HG02642 (cell line): ENCODE results near the gene CERS6.

Experiments used
- ATAC-seq: cut with Tn5 transposase; IDR thresholded peaks from one replicate; pipeline ENCODE4 v1.9.1; 2021; ENCODE audit warnings: mild to moderate bottlenecking; ENCODE audit not compliant: unreplicated experiment, poor library complexity

Gene CERS6

DNA sequence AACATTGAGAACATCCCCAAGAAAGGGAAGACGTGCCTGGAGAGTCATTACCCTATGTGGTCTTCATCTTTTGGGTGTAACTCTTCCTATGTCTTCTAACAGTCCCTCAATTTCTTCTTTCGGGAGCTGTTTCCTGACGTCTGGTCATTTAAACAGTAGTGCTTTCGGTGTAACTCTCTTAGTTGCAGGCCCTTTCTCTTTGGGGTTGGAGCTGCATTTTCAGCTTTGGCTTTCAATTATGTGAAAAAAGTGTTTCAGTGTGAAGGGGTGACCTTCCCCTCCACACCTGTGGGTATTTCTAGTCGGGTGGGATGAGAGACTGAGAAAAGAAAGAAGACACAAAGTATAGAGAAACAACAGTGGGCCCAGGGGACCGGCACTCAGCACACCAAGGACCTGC, 105.9 kb downstream of the CERS6 start:
- no peak for ATAC-seq

DNA sequence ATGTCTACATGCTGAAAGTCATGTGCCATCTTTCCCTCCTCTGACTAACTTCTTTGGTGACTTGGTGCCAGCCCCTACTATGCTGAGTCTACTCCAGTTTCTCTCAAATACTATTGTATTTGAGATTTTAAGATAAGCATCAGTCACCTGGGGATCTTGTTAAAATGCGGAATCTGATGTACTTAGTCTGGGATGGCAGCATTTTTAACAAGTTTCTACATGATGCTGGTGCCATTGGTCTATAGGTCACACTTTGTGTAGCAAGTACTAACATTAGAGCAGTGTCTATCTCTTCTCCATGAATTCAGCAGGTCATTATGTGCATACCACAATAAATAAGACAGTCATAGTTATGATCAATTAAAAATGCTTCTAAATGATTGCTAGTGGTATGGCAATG, 106.9 kb downstream of the CERS6 start:
- no peak for ATAC-seq

DNA sequence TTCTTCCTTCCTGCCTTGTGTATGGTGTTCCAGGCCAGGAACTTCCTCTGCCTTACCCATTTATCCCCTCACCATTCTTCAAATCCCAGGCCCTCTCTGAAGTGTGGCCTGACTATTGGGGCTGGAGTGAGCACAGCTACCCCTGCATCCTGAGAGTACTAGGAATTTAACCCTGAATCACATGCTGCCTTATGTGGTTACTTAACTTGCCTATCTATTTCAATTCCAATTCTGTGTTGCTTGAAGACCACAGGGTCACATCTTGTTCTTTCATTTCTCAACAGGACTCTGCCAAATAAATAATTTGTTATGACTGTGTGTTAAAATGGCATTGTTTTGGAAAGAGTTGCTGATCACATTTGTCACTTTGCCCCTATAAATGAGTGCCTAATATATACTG, 108.6 kb downstream of the CERS6 start:
- ATAC-seq = no peak

DNA sequence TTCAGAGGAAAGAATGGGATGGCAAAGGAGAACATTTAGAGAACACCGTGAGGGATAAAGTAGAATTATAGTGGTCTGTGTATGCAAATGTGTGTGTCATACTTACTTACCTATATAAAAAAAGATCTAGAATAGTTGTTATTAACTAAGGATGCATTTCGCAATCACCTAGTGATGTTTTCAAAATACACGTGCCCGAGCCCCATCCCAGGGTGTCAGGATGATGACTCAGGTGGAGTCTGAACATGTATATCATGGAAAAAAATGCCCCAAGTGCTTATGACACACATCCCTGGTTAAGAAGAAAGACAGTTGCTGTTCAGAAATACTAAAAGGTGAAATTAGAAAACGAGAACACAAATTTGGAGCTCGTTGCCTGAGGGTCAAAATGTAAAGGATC, 109.0 kb downstream of the CERS6 start:
- no peak for ATAC-seq

DNA sequence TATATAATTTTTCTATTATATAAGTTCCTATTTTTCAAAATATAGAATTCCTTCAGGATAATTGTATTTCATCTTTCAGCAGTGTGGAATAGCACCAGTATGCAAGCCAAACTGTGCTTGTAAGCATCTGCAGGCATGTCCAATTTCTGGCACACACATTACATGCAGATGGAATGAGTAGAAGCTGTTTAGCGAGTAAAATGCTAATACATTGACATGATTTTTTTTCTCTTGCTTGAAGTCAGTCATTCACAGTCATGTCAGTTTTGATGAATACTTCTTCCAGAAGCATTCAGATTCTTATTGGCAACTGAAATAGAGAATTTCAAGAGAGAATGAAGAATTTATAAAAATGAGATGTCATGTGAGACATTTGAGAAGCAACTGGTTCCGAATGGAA, 109.4 kb downstream of the CERS6 start:
- no peak for ATAC-seq

DNA sequence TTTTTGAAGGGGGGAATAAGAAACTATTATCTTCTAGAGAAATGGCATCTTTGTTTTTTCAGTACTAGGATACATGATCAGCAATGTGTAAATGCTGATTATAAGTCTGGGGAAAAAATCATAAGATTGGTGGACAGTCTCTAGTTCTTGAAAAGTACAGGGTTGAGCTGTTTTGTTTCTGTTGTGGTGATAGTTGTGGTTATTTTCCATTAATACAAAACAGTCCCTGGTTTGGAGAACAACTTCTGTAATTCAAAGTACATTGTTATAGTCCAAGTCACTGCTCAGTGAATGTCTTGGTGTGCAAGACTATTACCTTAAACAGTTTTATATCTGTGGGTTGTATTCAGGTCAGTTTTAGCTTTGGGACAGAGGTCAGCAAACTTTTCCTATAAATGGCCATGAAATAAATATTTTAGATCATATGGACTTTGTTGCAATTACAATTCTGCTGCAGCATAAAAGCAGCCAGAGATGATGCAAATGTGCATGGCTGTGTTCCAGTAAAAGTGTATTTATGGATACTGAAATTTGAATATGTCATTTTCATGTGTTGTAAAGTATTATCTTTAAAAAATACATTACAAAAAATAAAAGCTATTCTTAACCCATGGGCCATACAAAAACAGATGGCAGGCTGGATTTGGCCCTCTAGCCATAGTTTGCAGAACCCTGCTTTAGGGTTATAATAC, 111.0 kb downstream of the CERS6 start:
- no peak for ATAC-seq

DNA sequence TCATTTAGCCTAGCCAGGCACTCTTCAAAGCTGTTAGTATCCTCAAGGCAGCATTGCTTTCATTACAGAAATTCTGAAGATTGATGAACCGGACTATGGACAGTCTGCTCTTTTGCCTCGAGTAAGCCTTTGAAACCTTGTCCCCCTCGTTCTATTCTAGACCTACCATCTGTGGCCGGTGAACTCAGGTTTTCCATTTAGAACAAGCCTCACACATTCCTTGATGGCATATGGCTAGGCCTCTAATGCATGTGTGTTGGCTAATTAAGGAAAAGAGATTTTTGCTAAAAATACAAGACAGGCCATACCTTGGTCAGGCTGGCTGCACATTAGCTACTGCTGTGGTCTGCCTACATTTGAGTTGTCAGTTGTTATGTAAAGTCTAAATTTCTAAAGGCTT, 111.8 kb downstream of the CERS6 start:
- no peak for ATAC-seq

DNA sequence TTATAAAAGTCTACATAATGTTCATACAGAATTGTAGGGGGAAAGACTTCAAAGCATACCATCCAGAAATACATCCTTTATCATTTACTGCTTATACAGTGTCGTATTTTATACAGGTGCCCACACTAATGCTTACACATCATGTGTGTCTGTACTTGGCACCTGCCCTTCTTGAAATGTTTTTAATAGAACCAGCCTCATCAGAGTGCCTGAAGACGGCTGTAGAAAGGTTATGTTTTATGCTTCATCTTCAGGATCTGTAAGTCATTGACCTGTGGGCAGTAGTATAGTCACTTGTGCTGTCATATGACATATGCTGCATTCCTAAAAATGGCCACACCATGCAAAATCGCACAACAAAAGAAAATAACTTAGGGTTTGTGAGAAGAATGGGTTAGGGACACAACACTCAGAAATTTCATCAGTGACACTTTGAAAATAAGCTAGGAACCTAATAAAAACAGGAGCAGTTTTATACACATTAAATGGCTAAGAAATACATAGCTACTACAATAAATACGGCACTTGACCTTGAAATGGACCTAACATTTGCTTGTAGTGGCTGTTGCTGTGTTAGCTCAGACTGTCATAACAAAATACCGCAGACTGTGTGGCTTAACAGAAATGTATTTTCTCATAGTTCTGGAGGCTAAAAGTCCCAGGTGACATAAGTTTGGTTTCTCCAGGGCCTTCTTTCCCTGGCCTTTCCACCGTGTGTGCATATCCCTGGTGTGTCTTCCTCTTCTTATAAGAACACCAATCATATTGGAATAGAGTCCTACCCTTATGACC, 112.6 kb downstream of the CERS6 start:
- no peak for ATAC-seq

DNA sequence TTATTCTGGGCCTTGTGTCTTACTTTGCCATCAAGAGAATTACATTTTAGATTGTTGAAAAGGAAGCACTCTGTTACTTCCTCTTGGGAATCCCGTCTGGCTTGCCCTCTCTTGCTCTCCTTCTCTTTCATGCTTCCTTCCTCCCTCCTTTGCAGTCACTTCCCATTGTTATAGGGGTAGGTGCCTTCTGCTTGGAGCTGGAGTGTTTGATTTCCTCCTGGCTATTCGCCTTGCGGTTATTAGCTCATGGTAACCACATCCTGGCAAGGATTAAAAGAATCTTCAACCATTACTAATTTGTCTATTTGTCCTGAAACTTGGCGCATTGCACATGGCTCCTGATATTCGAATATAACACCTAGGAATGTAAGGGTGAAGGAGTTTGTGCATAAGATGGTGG, 115.0 kb downstream of the CERS6 start:
- no peak for ATAC-seq

DNA sequence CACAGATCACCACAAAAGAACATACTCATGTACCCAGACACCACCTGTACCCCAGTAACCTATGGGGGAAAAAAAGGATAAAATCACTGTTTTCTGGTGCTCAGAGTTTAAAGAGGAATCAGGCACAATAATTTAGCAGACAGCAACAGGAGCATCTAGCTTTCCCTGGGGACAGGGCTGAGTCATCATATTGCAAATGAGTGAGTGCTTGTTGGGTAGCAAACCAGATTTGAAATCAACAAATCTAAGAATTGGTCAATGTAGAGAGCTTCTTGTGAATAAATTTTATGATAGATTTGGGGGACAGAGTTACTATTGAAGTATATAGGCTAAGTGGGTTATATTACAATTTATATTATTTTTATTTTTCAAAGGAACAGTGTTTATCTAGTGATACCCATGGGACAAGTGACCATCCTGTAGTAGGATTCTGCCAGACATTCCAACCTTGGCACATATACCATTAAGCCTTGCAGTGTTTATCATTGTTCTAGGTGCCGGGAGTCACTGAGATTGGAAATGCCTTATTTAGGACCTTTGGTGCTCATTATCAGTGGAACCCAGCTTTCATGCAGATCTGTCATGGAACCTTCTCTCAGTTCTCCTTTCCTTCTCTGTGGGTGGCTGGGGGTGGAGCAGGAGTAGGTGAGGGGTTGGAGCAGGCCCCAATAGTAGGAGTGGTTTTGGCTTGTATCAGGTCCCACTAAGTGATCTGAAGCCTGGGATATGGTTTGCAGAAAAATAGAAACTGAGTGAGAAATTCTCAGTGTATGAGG, 117.2 kb downstream of the CERS6 start:
- ATAC-seq = no peak

DNA sequence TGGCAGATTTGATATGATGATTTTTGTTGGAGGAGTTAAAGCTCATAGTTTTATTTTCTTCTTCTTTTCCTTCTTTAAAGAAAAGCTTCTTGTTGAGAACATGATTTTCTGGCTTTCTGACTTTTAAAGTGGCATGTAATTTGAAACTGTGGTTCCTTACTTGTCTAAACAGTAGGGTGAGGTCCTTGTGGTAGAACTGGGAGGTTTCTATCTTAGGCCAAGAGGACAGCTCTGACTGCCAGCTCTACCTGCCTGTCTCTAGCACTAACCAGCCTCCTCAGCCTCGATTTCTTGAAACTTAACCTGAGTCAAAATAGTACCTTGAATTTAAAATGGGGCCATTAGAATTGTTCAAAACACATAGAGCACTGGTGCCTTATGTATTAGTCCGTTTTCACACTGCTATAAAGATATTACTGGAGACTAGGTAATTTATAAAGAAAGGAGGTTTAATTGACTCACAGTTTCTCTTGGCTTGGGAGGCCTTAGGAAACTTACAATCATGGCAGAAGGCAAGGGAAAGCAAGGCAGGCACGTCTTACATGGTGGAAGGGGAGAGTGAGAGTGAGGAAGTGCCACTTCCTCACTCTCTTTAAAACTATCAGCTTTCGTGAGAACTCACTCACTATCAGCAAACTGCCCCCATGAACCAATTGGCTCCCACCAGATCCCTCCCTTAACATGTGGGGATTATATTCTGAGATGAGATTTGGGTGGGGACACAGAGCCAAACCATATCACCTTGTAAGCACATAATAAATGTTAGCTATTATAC, 119.0 kb downstream of the CERS6 start:
- ATAC-seq = no peak

DNA sequence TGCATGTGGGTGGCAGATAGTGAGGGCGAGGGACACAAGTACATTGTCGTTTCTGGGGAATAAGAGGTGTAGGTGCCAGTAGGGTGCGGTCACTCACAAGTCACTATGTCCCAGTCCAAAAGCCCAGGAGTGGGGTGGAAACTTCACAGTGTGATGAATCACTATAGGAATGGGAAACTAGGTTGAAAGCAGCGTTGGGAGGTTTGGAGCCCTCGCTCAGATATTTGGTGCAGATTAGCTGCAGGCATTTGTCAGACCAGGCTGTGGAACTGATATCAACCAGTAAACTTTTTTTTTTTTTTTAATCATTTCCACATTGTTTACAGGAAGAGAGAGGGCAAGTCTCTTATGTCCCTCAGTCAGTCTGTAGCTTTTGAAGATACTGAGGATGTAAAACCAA, 121.8 kb downstream of the CERS6 start:
- ATAC-seq = no peak

DNA sequence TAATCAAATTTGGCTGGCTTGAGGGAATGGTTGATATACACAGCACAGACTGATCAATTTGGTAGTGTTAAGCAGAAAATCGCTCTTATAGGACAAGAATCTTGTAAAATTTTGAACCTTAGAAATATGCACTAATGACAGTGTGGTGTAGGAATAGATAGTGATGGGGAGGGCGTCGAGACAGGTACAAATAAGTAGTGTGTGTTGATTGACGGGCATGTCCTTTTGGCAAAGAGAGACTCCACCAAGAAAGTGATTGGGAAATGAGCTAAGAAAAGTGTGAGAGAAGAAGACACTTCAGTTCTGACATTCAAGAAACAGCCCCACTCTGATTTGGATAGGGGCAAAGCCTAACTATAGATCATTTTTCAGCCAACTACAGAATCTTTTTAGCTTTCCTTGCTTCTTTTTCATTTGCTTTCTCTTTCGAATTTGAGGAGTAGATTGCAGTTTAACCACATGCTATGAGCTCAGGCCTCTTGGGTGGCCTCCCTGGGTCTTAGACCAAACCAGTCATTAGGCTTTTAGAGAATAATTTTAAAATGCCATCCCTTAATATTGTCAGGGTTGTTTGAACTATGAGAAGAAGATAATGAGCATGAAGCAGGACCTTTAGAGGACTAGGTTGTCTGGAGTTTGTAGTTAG, 127.1 kb downstream of the CERS6 start:
- ATAC-seq = peak; percentile 64

DNA sequence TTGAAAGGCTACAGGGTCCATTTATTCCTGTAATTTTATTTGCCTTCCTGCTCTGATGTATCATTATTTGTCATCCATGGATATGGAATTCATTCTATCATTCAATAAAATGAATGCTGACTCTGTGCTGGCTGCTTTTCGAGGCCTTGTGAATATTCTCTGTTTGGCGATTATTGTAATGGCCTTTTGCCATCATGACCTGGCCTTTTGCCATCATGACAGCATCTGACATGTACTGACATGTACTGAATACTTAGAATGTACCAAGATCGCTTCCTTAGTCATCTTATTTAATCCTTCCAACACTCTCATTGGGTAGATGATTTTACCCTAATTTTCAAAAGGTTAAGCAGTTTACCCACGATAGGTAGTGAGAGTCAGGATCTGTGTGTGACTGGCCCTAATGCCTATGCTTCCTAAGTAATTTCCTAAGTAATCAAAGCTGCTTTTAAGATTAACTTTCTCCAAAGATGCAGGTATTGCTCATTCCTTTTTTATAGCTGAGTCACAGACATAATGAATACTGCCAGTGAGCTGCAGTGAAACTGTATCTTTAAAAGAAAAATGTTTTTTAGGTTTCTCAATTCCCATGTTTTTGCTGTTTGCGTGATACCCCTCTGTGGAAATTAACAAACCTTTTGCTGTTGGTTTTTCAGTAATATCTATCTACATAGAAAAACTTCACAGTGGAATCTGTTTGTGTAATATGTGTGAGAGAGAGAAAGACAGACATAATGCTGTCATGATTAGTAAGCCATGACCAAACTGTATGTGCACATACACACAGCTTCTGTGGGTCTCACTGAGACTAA, 127.8 kb downstream of the CERS6 start:
- no peak for ATAC-seq

DNA sequence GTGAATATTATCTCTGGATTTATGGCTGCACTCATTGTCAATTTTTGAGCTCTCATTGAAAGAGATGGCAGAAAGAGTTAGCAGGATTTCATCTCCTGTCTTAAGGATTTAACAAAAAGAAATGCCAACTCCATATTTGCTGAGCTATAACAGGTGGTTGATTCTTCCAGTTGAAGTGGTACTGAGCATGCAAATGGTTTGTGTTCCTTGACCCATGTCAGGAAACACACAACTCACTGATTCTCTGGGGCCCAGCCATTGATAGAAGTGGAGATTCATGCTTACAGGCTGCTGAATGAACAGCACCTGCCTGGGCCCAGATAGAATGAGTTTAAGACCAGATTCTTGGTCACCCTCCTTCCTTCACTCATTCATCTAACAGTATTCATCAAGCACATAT, 128.8 kb downstream of the CERS6 start:
- no peak for ATAC-seq

DNA sequence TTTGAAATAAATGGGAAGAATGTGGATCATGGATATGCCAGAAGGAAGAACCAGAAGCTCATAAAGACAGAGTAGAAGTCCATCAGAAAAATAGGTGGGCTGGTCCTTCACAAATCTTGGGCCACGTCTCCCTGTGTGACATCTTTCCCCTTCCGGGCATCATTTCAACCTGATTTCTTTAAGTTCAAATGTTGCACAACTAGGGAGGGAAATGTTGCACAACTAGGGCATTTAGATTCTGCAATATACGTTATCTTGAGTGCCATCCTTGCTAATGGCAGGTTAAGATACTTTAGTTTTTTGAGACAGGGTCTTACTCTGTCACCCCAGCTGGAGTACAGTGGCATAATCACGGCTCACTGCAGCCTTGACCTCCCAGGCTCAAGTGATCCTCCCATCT, 129.6 kb downstream of the CERS6 start:
- no peak for ATAC-seq

DNA sequence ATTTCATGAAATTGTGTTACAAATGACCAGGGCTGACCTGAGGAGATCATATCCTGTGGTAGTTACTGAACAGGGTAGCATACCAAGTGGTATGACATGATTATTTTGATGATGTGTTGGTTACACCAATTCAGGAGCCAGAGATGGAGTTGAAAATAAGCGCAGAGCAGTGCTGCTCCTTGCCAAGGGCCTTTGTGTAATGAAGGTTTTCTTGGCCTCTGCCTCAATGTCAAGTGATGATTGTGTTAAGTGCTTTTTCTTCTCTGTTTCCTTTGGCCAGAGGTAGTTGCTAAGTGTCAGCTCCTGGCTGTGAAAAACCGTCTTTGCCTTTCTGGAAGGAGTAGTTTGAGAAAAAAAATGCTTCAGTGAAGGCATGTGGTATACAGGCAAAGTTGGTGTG, 131.2 kb downstream of the CERS6 start:
- no peak for ATAC-seq

DNA sequence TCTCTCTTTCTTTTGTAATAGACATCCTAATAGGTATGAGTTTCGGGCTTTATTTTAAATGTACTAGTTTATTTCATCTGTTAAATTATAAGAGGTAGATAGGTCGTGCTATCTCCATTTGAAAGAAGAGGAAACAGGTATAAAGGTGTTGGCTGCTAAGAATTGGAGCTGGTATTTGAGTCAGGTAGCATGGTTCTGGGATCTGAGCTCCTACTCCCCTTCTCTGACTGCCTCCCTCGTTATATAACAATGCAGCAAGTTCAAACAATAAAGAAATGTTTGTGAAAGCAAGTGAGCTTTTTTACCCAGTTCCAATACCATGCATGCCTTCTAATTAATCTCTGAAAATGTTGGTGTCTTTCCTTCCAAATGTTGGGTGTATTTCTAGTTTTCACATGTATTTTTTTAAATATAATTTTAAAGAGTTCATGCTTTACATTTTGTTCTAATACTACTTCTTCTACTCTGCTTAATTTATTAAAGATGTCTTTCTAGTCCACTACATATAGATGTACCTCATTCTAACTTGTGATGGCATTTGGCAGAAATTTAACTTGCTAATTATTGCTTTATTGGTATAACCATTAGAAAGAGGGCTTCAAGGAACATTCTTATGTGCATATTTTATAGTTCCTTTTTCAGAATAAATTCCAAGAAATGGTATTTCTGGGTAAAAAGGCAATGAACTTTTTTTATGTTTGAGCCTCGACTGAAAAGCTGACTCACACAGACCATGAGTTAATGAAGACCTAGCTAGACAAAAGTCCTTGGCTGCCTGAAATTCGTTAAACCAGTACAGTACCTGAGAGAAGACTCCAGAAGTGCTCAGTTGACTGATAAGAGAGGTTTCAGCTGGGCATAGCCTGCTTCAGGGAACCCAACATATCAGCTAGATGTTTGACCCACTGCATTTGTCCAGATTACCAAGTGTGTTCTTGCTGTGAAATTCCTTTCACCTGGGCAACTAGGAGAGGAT, 133.5 kb downstream of the CERS6 start:
- ATAC-seq = no peak
